Parathyroid adenoma (tissue), 2 donors: ENCODE results near the gene KATNAL1.

Experiments used
- H2AFZ ChIP-seq: fragments of 300-600 bp; sonication (generic); one replicate; pipeline ENCODE4 v1.7.0; 2017; ENCODE audit warnings: antibody characterized with exemption, mild to moderate bottlenecking
- H3K27ac ChIP-seq: fragments of 300-600 bp; sonication (generic); one replicate; pipeline ENCODE4 v1.7.0; 2017
- H3K27me3 ChIP-seq: fragments of 300-600 bp; sonication (generic); one replicate; pipeline ENCODE4 v1.7.0; 2017; ENCODE audit warnings: low read length; ENCODE audit not compliant: control insufficient read depth, insufficient read depth
- H3K36me3 ChIP-seq: fragments of 300-600 bp; sonication (generic); one replicate; pipeline ENCODE4 v1.7.0; 2017; ENCODE audit warnings: low read length; ENCODE audit not compliant: control insufficient read depth, insufficient read depth
- H3K4me1 ChIP-seq: fragments of 300-600 bp; sonication (generic); one replicate; pipeline ENCODE4 v1.7.0; 2017; ENCODE audit warnings: control low read depth
- H3K4me2 ChIP-seq: fragments of 300-600 bp; sonication (generic); one replicate; pipeline ENCODE4 v1.7.0; 2017; ENCODE audit warnings: low read length
- H3K4me3 ChIP-seq: fragments of 300-600 bp; sonication (generic); one replicate; pipeline ENCODE4 v1.7.0; 2017; ENCODE audit warnings: low read depth, low read length
- H3K79me2 ChIP-seq: fragments of 300-600 bp; sonication (generic); one replicate; pipeline ENCODE4 v1.7.0; 2017; ENCODE audit warnings: control low read depth
- H3K9ac ChIP-seq: fragments of 300-600 bp; sonication (generic); one replicate; pipeline ENCODE4 v1.7.0; 2017; ENCODE audit warnings: mild to moderate bottlenecking
- H3K9me3 ChIP-seq: fragments of 300-600 bp; sonication (generic); one replicate; pipeline ENCODE4 v1.7.0; 2017; ENCODE audit warnings: low read length; ENCODE audit not compliant: control insufficient read depth
- CTCF ChIP-seq: fragments of 300-600 bp; sonication (generic); IDR thresholded peaks from one replicate; pipeline ENCODE4 v1.7.0; 2017; ENCODE audit warnings: antibody characterized with exemption, mild to moderate bottlenecking
- donor health status: primary hyperparathyroidism.

The KATNAL1 gene

DNA sequence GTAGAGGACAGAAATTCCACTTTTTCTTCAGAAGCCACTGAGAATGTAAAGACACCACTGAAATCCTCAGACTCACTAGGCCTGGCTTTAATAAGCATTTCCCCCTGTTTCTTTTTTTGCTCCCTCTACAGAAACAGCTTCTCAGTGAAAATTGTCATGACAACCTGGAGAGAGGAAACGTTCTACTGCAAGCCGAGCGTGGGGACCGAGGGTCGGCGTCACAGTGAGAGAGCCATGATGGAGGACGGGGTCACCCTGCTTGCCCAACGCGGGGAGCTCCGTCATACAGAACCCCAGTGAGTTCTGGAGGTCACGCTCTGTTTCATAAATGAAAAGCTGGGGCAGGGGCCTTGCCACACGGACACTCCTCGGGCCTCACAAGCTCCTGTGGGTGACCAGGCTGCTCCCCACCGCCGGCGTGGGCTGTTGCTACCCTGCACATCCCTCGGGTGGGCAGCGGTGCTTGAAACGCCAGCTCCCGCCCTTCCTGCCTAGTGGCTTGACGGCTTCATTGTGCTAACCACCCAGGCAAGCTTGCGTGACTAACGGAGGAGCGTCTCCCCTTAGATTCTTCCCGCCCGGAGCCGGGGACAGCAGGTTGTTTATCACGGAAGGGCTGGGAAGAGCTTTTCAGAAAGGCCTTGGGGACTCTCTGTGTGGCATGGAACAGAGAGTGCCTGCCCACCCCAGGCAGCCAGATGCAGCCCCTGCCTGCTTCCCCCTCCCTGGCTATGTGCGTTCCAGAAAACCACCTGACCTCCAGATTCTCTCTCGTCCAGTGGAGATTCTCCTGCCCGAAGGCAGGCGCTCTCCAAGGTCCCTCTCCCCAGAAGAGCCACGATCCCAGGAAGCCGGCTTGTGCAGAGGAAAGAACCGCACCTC lies 153.6 kb downstream of the KATNAL1 start:
- Histone ChIP-seq H3K9ac (no peak overlapping the region), H3K9me3 (no peaks in the 10 kb centered on the region), H3K27ac (no peak overlapping the region), H2AFZ (peak overlapping the region; percentile 46), H3K27me3 (no peaks in the 10 kb centered on the region), H3K4me3 (no peak overlapping the region), H3K4me1 (no peaks in the 10 kb centered on the region), H3K36me3 (no peaks in the 10 kb centered on the region), H3K4me2 (no peak overlapping the region), H3K79me2 (no peaks in the 10 kb centered on the region)
- no peak for TF ChIP-seq CTCF
